GM12891 (cell line): ENCODE data around the gene NXN.

Source experiments
- POLR2A ChIP-seq: IDR thresholded peaks from 2 replicates; pipeline ENCODE4 v1.6.1; 2011; ENCODE audit warnings: low read depth, low read length, control low read depth
- POLR2AphosphoS5 ChIP-seq: IDR thresholded peaks from 2 replicates; pipeline ENCODE4 v1.6.1; 2011; ENCODE audit warnings: low read depth, low read length, control low read depth

GRCh38 chr17:866568-867103 lies 112.9 kb downstream of the NXN start:
- TF ChIP-seq POLR2A (no peak), POLR2AphosphoS5 (no peak)
